Kidney tubule cell (primary cell): Measurements from ENCODE around the gene ANKRD49.
A peak's percentile ranks its signal among the peaks of the same experiment; 100 is the strongest.
"Not testable (repeated sequence)": the region's sequence is repeated elsewhere in the genome, so short reads cannot be mapped to it uniquely, and the experiment has no call there.

ENCODE experiments used
- DNase-seq: peaks from one replicate; pipeline ENCODE4 v3.0.0-alpha.2; 2018; ENCODE audit warnings: low spot score

The ANKRD49 gene, protein sequence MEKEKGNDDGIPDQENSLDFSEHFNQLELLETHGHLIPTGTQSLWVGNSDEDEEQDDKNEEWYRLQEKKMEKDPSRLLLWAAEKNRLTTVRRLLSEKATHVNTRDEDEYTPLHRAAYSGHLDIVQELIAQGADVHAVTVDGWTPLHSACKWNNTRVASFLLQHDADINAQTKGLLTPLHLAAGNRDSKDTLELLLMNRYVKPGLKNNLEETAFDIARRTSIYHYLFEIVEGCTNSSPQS

GRCh38 chr11:94493281-94494125 is at the start of gene ANKRD49, which contains the start of gene MRE11:
ANKRD49 (plus strand) TSS chr11:94493984; CDS start chr11:94496694, 2,710 bp downstream.
MRE11 (minus strand) TSS chr11:94493844; CDS start chr11:94492801, 1,043 bp downstream.
- DNase-seq, result peak; percentile 99

- DNase-seq, result no peak
Observed at GRCh38 chr11:94445641-94446040, 48.1 kb upstream of the ANKRD49 start.

- no peak for DNase-seq
Observed at GRCh38 chr11:94447149-94447548, 46.6 kb upstream of the ANKRD49 start.

- DNase-seq, result no peak
Observed at GRCh38 chr11:94449029-94449428, 44.8 kb upstream of the ANKRD49 start.

DNA sequence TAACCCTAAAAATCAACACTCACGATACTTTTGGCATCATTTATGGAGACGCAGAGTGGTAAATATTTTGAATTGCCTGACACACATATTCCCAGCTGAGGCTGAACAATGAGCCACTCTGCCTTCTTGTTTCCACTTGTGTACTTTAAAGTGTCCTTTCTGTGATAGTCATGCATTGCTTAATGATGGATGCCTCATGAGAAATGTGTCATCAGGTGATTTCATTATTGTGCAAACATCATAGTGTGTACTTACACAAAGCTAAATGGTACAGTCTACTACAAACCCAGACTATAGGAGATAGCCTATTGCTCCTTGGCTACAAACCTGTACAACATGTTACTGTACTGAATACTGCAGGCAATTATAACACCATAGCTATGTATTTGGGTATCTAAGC is 44.3 kb upstream of the ANKRD49 start:
- DNase-seq, result peak; percentile 86

DNA sequence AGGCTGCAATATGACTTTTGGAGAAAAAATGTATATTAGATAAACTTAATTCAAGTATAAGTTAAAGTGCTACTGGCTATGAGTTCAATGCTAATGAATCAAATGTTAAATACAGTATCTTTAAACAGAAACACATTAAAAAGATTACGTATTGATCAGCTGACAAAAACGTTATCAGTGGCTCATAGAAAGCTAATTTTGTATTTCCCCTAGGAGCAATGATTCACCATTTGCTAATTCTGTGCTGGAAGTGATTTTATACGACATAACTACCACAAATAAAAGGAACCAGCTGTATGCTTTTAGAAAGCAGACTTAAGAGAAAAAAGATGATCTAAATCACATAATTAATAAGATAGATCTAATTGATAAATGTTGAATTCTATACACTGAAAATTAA is 43.7 kb upstream of the ANKRD49 start:
- DNase-seq, result no peak

- no peak for DNase-seq
Observed at GRCh38 chr11:94452988-94453387, 40.8 kb upstream of the ANKRD49 start.

DNA sequence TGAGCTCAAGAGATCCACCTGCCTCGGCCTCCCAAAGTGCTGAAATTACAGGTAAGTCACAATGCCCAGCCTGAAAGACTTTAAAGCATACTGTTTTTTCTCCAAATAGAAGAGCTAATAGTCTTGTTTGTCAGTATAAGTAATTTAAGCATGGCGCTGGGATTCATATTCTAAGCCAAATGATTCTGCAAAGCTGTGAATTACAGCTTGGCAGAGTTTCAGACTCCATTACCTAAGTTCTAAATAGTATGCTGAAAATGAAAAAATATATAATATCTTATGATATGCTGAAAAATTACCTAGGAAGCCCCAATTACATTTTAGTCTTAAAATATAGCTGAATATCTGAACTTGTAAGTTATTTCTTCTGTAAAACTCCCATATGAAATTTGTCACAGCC is 39.5 kb upstream of the ANKRD49 start:
- no peak for DNase-seq

DNA sequence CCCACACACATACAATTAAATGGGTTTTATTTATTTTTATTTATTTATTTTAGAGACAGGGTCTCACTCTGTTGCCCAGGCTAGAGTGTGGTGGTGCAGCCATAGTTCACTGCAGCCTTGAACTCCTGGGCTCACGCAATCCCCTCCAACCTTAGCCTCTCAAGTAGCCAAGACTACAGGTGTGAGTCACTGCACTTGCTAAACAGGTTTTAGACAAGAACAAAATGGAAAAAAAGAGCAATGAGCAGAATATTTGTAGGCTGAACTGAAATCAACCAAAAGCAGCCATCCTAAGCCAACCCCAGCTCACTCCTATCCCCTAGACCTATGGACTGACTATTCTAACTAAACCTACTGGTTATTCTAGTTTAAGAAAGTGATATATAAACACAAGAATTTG is 37.9 kb upstream of the ANKRD49 start:
- peak; percentile 43 for DNase-seq

DNA sequence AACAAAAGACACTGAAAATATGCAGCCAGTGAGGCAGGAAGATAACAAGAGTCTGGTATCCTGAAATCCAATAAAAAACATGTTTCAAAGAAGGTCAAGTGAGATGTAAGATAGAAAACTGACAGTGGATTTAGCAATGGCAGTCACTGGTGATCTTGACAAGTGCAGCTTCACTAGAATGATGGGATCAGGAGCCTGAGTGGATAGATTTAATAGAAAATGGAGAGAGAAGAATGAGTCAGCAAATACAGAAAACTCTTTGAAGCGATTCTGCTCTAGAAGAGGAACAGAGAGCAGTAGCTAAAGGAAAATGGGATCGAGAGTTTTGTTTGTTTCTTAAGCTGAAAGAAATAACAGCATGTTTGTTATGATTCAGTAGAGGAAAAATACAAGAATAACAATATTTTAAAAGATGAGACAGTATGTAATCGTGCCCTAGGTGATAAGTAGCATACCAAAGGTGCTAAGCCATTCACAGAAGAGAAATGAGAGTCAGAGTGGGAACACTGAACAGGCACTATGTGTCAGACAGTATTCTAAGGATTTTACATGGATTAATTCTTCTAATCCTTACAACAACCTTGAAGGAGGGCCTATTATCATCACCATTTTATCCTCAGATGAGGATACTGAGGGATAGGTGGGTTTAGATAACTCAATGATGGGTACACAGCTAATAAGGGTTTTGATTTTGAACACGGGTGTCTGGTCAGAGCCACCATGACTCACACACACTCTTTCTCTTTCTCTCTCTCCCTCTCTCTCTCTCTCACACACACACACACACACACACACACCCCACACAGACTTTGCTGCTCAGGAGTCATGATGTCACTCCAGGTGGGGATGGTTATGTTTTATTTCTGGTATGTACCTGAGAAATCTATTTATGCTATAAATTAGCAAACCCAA is 36.4 kb upstream of the ANKRD49 start:
- peak; percentile 77 for DNase-seq

DNA sequence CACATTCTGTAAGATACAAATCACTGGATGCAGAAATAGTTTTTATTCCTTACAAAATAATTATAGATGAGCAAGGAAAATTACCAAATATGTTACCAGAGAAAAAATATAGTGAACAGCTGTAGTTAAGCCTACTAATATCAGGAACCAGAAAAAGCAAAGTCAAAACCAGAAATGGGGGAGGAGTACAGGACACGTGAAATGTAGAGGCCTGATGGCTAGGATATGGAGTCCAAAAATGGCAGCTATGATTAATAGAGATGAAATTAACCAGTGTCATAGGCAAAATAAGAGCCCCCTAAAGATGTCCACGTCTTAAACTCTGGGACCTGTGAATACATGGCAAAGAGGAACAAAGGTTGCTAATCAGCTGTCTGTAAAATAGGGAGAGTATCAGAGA is 34.2 kb upstream of the ANKRD49 start:
- no peak for DNase-seq

- no peak for DNase-seq
Observed at GRCh38 chr11:94469416-94469815, 24.4 kb upstream of the ANKRD49 start.

DNA sequence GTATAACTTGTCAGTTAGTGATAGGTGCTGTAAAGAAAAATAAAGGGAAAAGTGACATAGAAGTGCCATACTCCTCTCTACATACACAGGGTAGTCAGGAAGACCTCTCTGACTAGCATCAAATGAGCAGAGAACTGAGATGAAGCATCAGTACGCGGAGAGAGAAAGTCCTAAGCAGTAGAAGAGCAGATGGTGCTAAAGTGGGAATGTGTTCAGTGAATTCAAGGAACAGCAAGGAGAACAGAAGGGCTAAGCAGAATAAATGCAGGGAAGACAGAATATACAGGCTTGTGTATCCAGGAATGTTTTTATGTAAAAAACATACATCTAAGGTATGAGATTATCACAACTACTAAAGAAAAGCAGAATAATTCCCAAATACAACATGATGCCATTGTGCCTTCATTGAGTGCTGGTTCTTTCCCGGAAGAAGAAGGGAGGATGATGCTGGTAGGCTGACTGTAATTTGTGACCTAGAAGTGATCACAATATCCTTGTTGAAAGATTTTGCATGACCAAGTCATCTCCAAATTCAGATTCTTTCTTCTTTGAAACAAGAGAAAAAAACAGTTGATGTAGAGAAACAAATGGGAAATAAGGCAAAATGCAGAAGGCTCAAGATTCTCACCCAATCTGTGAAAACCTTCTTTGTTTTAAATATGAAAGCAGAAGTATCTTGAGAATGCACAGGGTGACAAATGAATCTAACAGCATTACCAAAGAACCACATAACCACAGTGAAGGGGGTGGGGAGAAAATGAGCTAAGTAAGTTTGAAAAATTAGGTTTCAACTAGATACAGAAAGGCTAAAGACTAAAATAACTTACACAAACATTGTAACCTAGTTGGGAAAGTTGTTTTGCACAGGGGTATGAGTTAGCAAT is 20.6 kb upstream of the ANKRD49 start:
- peak; percentile 14 for DNase-seq

DNA sequence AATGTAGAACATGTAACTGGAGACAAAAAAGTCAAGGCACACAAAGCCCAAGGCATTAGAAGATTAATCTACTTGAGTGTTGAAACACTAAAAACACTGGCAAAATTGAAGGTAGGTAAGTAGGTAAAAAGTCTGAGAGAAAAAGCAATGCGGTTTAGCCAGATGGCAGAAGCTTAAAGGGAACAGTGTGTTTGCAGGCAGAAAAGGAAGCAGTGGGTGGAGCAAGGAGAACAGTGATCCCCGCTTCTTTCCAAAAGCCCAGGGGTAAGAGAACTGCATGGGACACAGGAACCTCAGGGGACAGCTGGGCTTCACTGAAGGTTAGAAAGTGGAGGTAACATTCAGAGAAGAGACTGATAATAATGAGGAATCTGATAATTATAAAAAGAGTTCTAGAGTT is 16.2 kb upstream of the ANKRD49 start:
- DNase-seq, result no peak

DNA sequence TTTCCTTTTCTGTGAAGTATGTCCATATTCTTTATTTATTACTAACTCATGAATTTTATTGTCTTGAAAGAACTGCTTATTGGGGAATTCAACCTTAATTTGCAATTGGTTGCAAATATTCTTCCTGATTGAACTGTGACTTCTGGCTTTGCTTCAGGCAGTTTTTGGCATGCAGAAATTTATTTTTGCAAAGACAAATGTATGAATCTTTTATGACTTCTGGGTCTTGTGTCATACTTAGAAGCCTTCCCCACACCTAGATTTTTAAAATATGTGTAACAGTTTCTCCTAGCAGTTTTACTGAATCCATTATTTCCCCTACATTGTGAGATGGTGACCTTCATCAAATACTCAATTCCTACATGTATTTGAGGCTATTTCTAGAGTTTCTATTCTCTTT is 12.4 kb upstream of the ANKRD49 start:
- no peak for DNase-seq

- no peak for DNase-seq
Observed at GRCh38 chr11:94486068-94486467, 7.7 kb upstream of the ANKRD49 start.

DNA sequence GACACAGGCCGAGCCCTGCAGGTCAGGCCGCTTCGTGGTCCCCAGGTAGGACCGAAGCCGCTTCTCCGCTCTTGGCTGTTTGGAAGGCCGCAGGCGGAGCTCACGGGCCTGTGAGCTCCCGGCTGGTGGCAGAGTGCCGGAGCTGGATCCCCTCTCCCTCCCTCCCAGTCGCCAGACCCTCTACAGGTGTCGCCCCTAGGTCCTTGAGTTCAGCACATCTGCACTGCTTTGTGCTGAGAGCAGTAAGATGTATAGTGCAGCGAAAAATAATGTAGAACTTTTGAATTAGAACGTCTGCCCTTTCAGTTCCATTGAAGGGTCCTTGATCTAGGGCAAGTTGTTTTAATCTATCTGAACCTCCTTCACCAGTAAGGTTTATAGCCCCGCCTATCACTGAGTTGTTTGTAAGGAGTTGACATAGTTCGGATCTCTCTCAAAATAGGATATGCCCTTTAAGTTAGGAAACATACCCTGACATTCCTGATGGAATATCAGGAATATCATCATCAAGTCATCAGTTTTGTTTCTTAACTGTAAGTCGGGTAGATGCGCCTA is 419 bp downstream of the ANKRD49 start:
- DNase-seq, result no peak

DNA sequence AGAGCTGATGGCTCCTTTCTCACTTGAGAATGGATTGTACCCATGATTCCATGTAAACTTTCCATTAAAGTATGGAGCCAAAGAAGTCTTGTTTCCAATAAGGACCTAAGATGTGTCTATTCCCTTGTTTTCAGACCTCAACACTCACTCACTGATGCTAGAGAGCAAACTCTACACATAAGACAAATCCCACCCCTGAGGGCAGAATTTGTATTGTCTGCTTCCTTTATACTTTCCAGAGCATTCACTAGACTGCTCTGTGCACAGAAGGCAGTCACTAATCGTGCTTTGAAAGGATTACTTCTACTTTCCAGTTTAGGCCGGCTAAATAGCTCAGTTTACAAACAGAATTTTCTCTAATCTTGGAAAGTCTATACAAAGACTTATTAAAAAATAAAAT is 6.4 kb downstream of the ANKRD49 start:
- no peak for DNase-seq

DNA sequence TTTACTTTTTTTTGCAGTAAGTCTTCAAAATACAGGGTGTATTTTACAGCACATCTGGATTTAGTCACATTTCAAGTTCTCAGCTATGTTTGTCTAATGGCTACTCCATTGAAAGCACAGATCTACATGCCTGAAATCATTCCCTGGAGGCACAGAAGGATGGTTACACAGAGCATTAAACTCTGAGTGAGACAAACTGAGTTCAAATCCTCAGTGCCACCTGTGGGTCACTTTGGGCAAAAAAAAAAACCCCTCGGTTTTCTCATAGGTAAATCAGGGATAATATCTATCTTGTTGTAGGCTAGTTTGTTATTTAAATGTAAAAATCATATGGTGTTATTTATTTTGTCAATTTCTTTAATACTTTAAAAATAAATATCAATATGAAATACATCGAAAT is 7.7 kb downstream of the ANKRD49 start:
- no peak for DNase-seq

DNA sequence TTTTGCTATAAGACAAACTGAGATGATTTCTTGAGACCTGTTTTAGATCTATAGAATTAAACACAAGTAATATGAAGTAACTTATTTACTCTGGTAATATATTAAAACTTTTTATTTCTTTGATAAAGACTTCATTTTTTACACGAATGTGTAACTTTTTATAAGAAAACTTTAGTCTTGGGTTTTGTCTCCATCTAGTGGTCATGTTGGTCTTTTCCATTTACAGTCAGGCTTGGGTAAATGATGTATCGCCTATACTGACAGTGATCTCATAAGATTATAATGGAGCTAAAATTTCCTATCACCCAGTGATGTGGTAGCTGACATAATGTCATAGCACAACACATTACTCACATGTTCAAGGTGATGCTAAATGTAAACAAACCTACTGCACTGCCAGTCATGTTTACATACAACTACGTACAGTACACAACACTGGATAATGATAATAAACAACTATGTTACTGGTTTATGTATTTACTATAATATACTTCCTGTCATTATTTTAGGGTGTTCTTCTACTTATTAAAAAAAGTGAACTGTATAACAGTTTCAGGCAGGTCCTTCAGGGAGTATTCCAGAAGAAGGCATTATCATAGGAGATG is 11.0 kb downstream of the ANKRD49 start:
- DNase-seq, result peak; percentile 67

DNA sequence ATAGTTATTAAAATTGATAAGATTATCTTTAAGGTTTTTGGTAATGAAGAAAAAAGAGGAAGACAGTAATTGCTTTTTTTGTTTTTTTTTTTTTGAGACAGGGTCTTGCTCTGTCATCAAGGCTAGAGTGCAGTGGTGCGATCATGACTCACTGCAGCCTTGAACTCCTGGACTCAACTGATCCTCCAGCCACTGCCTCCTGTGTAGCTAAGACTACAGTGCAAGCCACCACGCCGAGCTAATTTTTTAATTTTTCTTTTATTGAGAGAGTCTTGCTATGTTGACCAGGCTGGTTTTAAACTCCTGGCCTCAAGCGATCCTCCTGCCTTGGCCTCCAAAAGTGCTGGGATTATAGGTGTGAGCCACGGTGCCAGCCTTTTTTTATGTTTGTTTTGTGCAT is 12.7 kb downstream of the ANKRD49 start:
- not testable (repeated sequence) for DNase-seq
